Measurements from ENCODE around the gene RNU7-1.

- no peak for TF ChIP-seq CTCF (IDR thresholded peaks at IDR 0.05)
- no peak for TF ChIP-seq EP300 (IDR thresholded peaks at IDR 0.05; ENCODE audit: low read depth)
- TF ChIP-seq POLR2A (IDR thresholded peaks at IDR 0.05) = no peak
These were observed 26.0 kb upstream of the RNU7-1 start for GRCh38 chr12:6917491-6918231.

Measured in transverse colon (tissue), 3 donors.